Osteoblast (primary cell): ENCODE data around the gene EEF1AKMT4. TPM values are rescaled to one million over a fixed set of nuclear protein-coding genes. Genes with fewer than 3 reads are reported as not detected.

ENCODE experiments used
- DNase-seq: peaks from one replicate; pipeline ENCODE4 v3.0.0; 2011; ENCODE audit warnings: low spot score, mixed read lengths; ENCODE audit not compliant: insufficient read length; ENCODE audit errors: missing footprints
- H2AFZ ChIP-seq: 2 replicates; pipeline ENCODE4 v1.6.0; 2011; ENCODE audit warnings: mild to moderate bottlenecking, low read length
- H3K27ac ChIP-seq: 2 replicates; pipeline ENCODE4 v1.5.1; 2011; ENCODE audit warnings: mild to moderate bottlenecking, low read depth, low read length, moderate library complexity
- H3K27me3 ChIP-seq: 2 replicates; pipeline ENCODE4 v1.6.0; 2012; ENCODE audit warnings: mild to moderate bottlenecking, control low read depth, inconsistent platforms, low read length, moderate library complexity; ENCODE audit not compliant: insufficient read depth
- H3K36me3 ChIP-seq: 2 replicates; pipeline ENCODE4 v1.5.1; 2011; ENCODE audit warnings: mild to moderate bottlenecking, low read length, control low read depth, moderate library complexity; ENCODE audit not compliant: insufficient read depth
- H3K4me1 ChIP-seq: 2 replicates; pipeline ENCODE4 v1.5.1; 2011; ENCODE audit warnings: mild to moderate bottlenecking, low read length, control low read depth, moderate library complexity; ENCODE audit not compliant: insufficient read depth
- H3K4me2 ChIP-seq: 2 replicates; pipeline ENCODE4 v1.6.0; 2011; ENCODE audit warnings: mild to moderate bottlenecking, low read length; ENCODE audit not compliant: insufficient read depth
- H3K4me3 ChIP-seq: fragments of 200-600 bp; sonication (generic); 3 replicates; pipeline ENCODE4 v1.5.1; 2012; ENCODE audit warnings: mild to moderate bottlenecking, low read length, inconsistent platforms; ENCODE audit not compliant: insufficient read depth
- H3K79me2 ChIP-seq: 2 replicates; pipeline ENCODE4 v1.6.0; 2012; ENCODE audit warnings: mild to moderate bottlenecking, low read length, control low read depth, inconsistent platforms; ENCODE audit not compliant: insufficient read depth
- H3K9me3 ChIP-seq: 2 replicates; pipeline ENCODE4 v1.5.1; 2011; ENCODE audit warnings: low read depth, low read length, control low read depth
- H4K20me1 ChIP-seq: 2 replicates; pipeline ENCODE4 v1.6.0; 2012; ENCODE audit warnings: mild to moderate bottlenecking, low read length, control low read depth; ENCODE audit not compliant: insufficient read depth
- CTCF ChIP-seq: IDR thresholded peaks from 2 replicates; pipeline ENCODE4 v1.5.1; 2011; ENCODE audit warnings: mild to moderate bottlenecking, low read depth, low read length, moderate library complexity; ENCODE audit errors: extremely low read depth
- total RNA-seq: library from RNA; depleted of rRNA; stranded (reverse); fragments of >200 nt; gene quantifications from 2 replicates; pipeline ENCODE4 v1.2.3, GENCODE V29; 2012

Gene EEF1AKMT4
- 2.7 and 3.3 TPM in 2 replicates for total RNA-seq

DNA sequence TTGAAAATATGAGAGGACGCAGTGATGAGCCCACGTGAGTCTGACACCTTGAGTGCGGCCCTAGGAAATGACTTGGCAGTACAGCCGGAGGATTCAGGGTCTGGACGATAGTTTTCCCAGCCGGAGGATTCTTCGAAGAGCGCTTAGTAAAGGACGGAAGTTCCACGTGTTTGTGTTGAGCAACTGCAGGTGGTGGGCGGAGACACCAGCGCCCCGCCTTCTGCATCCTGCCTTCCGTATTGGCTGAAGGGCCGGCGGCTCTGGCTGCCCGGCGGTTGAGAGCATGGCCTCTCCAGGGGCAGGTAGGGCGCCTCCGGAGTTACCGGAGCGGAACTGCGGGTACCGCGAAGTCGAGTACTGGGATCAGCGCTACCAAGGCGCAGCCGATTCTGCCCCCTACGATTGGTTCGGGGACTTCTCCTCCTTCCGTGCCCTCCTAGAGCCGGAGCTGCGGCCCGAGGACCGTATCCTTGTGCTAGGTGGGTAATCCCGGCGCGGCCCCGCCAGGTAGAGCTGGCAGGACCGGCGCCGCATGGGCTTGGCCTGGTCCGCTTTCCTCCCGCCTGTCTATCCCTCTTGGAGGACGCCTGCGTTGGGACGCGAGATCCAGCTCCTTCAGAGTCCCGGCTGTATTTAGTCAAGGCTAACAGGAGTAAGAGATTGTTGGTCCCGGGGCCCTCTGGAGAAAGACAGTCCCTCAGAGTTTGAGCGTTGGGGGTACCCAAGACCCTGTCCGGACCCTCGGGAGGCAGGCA is at the start of gene EEF1AKMT4:
Gene EEF1AKMT4 (plus strand): TSS at position 261 of the 755 bp plus-strand sequence. CDS start 23 bp downstream, at position 284.
- Histone ChIP-seq H3K9me3 (no peaks in the 10 kb centered on the region), H3K4me3 (peak within 1 kb of the TSS; percentile 87), H4K20me1 (peaks cover 5% of the 10 kb centered on the region), H3K36me3 (peaks cover 7% of the 10 kb centered on the region), H3K4me2 (peak within 1 kb of the TSS; percentile 100), H3K27ac (peak within 1 kb of the TSS; percentile 95), H3K27me3 (no peaks in the 10 kb centered on the region), H3K79me2 (peaks cover 22% of the 10 kb centered on the region), H2AFZ (peak within 1 kb of the TSS; percentile 100), H3K4me1 (peaks cover 21% of the 10 kb centered on the region)
- DNase-seq: peak; percentile 99
- TF ChIP-seq CTCF: peak; percentile 42

DNA sequence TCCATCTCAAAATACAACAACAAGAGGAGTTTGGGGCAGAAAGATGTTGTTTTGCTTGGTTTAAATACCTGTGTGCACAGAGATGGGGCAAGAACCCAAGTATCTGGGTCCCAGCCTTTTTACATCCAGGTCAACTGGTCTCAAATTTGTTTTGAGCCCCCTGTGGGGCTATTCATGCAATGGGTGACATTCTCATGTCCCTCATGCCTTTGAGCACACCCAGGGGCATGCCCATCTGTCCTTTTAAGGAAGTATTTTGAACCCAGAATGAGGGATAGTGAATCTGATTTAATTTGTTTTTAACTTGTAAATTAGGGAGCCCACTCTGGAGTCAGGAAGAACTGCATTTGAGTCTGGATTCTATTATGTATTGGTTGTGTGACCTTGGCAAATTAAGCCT is 48.6 kb upstream of the EEF1AKMT4 start:
- no peaks in the 10 kb centered on the region for H3K27me3 ChIP-seq
- H3K9me3 ChIP-seq: no peaks in the 10 kb centered on the region
- H3K4me2 ChIP-seq: no peak overlapping the region
- no peak overlapping the region for H3K4me3 ChIP-seq
- no peak for DNase-seq
- peaks cover 6% of the 10 kb centered on the region for H3K36me3 ChIP-seq
- no peaks in the 10 kb centered on the region for H4K20me1 ChIP-seq
- no peak for TF ChIP-seq CTCF
- H3K27ac ChIP-seq: no peak overlapping the region
- no peak overlapping the region for H2AFZ ChIP-seq
- H3K4me1 ChIP-seq: no peaks in the 10 kb centered on the region
- no peaks in the 10 kb centered on the region for H3K79me2 ChIP-seq

GRCh38 chr3:184203526-184203925 is 45.9 kb upstream of the EEF1AKMT4 start:
- H3K27ac ChIP-seq: no peak overlapping the region
- no peaks in the 10 kb centered on the region for H3K9me3 ChIP-seq
- TF ChIP-seq CTCF: no peak
- DNase-seq: no peak
- no peaks in the 10 kb centered on the region for H3K4me1 ChIP-seq
- peaks cover 10% of the 10 kb centered on the region for H3K27me3 ChIP-seq
- H3K79me2 ChIP-seq: no peaks in the 10 kb centered on the region
- no peak overlapping the region for H2AFZ ChIP-seq
- H3K4me2 ChIP-seq: no peak overlapping the region
- no peaks in the 10 kb centered on the region for H3K36me3 ChIP-seq
- no peak overlapping the region for H3K4me3 ChIP-seq
- no peaks in the 10 kb centered on the region for H4K20me1 ChIP-seq

DNA sequence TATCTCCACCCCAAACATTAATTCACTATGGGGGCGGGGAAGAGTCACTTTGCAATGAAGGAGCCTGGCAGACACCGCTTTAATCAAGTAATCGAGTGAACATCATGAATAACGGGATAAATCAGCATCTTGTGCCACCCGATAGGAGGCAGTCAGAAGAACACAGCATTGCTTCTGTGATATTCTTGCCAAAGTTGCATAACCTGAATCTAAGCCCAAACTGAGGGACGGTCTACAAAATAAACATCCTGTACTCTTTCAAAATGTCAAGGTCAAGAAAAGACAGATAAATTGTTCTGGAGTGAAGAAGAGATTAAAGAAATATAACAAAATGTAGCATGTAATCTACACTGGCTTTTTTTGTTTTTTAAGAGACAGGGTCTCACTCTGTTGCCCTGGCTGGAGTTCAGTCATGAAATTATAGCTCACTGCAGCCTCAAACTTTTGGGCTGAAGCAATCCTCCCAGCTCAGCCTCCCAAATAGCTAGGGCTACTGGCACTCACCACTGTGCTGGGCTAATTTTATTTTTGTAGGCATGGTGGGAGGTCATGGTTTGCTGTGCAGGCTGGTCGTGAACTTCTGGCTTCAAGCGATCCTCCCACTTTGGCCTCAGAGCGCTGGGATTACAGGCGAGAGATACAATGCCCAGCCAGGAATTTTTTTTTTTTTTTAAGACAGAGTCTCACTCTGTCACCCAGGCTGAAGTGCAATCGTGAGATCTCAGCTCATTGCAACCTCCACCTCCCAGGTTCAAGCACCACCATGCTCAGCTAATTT is 40.1 kb upstream of the EEF1AKMT4 start:
- H3K9me3 ChIP-seq: no peaks in the 10 kb centered on the region
- no peak overlapping the region for H2AFZ ChIP-seq
- no peaks in the 10 kb centered on the region for H3K79me2 ChIP-seq
- no peak for TF ChIP-seq CTCF
- no peaks in the 10 kb centered on the region for H3K36me3 ChIP-seq
- no peak for DNase-seq
- H3K27ac ChIP-seq: no peak overlapping the region
- H4K20me1 ChIP-seq: no peaks in the 10 kb centered on the region
- no peak overlapping the region for H3K4me3 ChIP-seq
- peaks cover 10% of the 10 kb centered on the region for H3K27me3 ChIP-seq
- H3K4me2 ChIP-seq: no peak overlapping the region
- no peaks in the 10 kb centered on the region for H3K4me1 ChIP-seq
